Superior temporal gyrus (tissue), 1 donor: Measurements from ENCODE around the gene HEPHL1.
"Not testable (repeated sequence)": the region's sequence is repeated elsewhere in the genome, so short reads cannot be mapped to it uniquely, and the experiment has no call there.

Experiments used
- DNase-seq: peaks from one replicate; pipeline ENCODE4 v3.0.0-alpha.2; 2016; ENCODE audit errors: extremely low spot score

HEPHL1 gene

GRCh38 chr11:94150056-94150455 is 128.9 kb downstream of the HEPHL1 start:
- DNase-seq: no peak

DNA sequence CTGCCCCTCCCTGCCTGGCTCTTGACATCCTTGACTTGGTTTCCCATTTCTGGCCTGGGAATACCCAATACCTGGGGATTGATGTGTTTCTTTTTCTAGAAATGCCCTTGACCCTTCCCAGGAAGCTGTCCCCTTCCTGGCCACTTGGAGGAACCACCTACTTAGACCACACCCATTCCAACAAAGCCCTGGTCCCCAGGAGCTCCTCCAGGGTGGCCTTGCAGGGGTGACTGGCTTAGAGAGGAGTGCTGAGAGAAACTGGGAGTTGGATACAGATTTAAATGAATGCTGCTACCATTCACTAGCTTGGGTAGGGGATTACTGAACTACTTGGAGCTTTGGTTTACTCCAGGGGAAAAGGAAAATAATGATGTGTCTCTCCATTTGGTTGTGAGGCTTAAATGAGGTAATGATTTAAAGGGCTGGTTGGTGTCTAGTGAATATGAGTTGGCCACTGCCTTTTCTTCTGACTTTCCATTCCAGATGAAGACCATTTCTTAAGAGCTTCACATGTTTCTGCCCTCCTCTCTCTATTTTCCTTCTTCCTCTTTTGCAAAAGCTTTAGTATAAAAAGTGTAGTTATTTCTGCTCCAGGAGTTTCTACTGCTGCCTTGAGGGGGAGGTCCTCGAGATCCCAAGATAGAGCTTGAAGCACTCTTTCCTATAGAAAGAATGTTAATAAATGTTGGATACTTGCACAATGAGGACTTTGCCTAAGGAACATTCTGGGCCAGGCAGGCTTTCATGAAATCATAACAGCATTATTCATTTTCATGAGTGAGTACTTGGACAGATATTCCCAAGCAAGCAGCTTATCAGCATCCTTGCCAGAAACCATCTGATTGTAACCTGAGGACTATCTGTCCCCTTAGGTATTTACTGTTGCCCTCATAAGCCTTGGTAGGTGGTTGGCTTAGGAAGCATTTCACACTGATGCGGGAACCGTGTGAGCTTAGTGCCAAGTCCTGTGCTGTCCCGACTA is 129.8 kb downstream of the HEPHL1 start:
- DNase-seq: peak; percentile 33

GRCh38 chr11:94151903-94152677 is 130.9 kb downstream of the HEPHL1 start:
- DNase-seq: no peak

DNA sequence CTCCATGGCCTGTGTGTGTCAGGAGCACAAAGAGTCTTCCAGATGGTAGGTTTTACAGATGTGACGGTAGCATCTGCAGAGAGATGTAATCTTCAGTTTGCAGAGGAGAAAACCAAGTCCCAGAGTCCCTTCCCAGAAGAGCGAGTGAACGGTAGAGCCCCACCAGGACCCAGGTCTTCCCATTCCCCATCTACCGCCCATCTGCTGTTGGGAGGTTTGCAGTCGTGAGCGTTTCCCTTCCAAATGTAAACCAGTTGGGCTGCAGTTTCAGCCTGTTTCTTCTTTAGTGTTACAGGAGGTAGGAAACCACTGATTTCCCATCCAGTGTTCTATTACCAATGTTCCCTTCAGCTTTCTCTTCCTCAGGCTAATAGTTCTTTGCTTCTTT is 131.5 kb downstream of the HEPHL1 start:
- no peak for DNase-seq

- DNase-seq: no peak
Observed at GRCh38 chr11:94153320-94153719, 132.2 kb downstream of the HEPHL1 start.

DNA sequence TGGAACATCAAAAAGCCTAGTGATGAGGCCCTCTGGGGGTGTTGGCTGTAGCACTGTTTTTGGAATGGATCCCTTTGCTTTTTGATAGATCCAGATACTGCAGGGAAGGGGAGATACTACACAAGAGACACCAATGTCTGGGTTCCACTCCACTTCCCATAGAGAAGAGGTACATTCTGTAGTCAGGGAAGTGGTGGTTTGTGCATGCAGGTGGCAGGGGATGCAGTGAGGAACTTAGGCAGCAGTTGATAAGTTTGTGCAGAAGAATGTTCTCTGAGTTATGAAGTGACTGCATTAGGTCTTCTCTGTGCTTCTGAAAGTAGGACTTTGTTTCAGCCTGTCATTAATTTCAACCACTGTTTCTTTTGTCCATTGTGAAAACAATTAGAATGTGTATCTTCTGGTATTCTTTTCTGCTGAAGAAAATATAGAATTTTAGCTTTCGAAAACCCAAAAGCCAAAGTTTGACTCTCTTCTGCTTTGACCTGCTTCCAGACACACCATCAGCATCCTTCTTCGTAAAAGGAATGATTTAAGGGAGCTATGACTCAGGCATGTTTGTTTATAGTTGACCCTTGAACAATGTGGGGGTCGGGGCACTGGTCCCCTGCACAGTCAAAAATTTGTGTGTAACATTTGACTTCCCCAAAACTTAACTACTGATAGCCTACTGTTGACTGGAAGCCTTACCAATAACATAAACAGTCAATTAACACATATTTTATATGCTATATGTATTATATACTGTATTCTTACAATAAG is 133.1 kb downstream of the HEPHL1 start:
- no peak for DNase-seq

DNA sequence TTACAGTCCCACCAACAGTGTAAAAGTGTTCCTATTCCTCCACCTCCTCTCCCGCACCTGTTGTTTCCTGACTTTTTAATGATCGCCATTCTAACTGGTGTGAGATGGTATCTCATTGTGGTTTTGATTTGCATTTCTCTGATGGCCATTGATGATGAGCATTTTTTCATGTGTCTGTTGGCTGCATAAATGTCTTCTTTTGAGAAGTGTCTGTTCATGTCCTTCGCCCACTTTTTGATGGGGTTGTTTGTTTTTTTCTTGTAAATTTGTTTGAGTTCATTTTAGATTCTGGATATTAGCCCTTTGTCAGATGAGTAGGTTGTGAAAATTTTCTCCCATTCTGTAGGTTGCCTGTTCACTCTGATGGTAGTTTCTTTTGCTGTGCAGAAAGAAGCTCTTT is 136.2 kb downstream of the HEPHL1 start:
- DNase-seq: not testable (repeated sequence)
